C4-2B (cell line): Measurements from ENCODE around the gene UQCRC1.

Source experiments
- H3K27ac ChIP-seq: fragments of 450-650 bp; 2 replicates; pipeline ENCODE4 v1.5.1; 2017
- CTCF ChIP-seq: fragments of 450-650 bp; conservative IDR thresholded peaks from 2 replicates; pipeline ENCODE4 v1.5.1; 2017; ENCODE audit warnings: mild to moderate bottlenecking
- ZFX ChIP-seq: fragments of 450-650 bp; IDR thresholded peaks from 2 replicates; pipeline ENCODE4 v1.6.1; 2017

UQCRC1 gene

GRCh38 chr3:48609088-48610005, at the start of gene UQCRC1:
Gene UQCRC1 (minus strand): TSS chr3:48609646. CDS start chr3:48609620, 26 bp downstream.
- H3K27ac ChIP-seq, result peak within 1 kb of the TSS; percentile 92
- TF ChIP-seq ZFX (peak; percentile 72; the same call in 1 of the 2 replicates), CTCF (peak; percentile 74)

GRCh38 chr3:48656841-48657281, 47.4 kb upstream of the UQCRC1 start:
- no peak overlapping the region for H3K27ac ChIP-seq
- TF ChIP-seq ZFX (no peak), CTCF (no peak)

GRCh38 chr3:48656061-48656840, 46.8 kb upstream of the UQCRC1 start:
- H3K27ac ChIP-seq, result no peak overlapping the region
- TF ChIP-seq CTCF (no peak), ZFX (no peak)

GRCh38 chr3:48655606-48656005, 46.2 kb upstream of the UQCRC1 start:
- no peak overlapping the region for H3K27ac ChIP-seq
- TF ChIP-seq CTCF, result no peak
- no peak for TF ChIP-seq ZFX

- no peak for TF ChIP-seq ZFX
- TF ChIP-seq CTCF, result no peak
- H3K27ac ChIP-seq, result no peak overlapping the region
These were observed 45.6 kb upstream of the UQCRC1 start for GRCh38 chr3:48655063-48655462.

- no peak overlapping the region for H3K27ac ChIP-seq
- no peak for TF ChIP-seq CTCF
- no peak for TF ChIP-seq ZFX
These were observed 43.7 kb upstream of the UQCRC1 start for GRCh38 chr3:48652923-48653715.
